ENCODE measurements around the gene MEGF9.

- no peak for TF ChIP-seq POLR2A (IDR thresholded peaks at IDR 0.05)
- no peak for TF ChIP-seq POLR2AphosphoS5 (IDR thresholded peaks at IDR 0.05)
- no peak for TF ChIP-seq CTCF (IDR thresholded peaks at IDR 0.05)
- TF ChIP-seq EP300 (IDR thresholded peaks at IDR 0.05) = no peak
Observed at GRCh38 chr9:120622790-120623189, 91.5 kb downstream of the MEGF9 start.

Data from sigmoid colon (tissue), 4 donors.